H1 (cell line): ENCODE measurements around the gene CAMK2A. TPM values are rescaled to one million over a fixed set of nuclear protein-coding genes. Genes with fewer than 3 reads are reported as not detected.

Source experiments
- CTCF ChIA-PET: fragments of 300-600 bp; sonication (Branson Sonifier 250); formaldehyde crosslinking; loops from one replicate; lab custom pipeline; 2021; ENCODE audit not compliant: partially characterized antibody; lab: Charles Lee
- POLR2A ChIA-PET: fragments of 300-600 bp; sonication (Branson Sonifier 250); formaldehyde crosslinking; loops from one replicate; lab custom pipeline; 2021; ENCODE audit warnings: inconsistent platforms; ENCODE audit not compliant: partially characterized antibody; lab: Charles Lee
- DNase-seq, 2 experiments: peaks; one replicate each; pipeline versions ENCODE4 v3.0.0 to v3.0.0-alpha.2; 2010 to 2022; ENCODE audit warnings: low spot score in 2 of 2, low read depth in 1 of 2, mixed read lengths in 1 of 2
- FAIRE-seq: peaks from 2 replicates; lab custom pipeline; 2011; peaks lifted over from hg19 to GRCh38; lab: Jason Lieb, UNC
- H2AFZ ChIP-seq: 2 replicates; pipeline ENCODE4 v1.8.1; 2012; ENCODE audit warnings: low read length, inconsistent platforms
- H2AK5ac ChIP-seq: 2 replicates; pipeline ENCODE4 v1.6.1; 2013; ENCODE audit warnings: low read depth, low read length
- H2BK120ac ChIP-seq: replicated peaks from 2 replicates; pipeline ENCODE3; 2013; ENCODE audit warnings: low read depth, low read length, inconsistent platforms
- H2BK12ac ChIP-seq: 2 replicates; pipeline ENCODE4 v1.6.1; 2013; ENCODE audit warnings: low read depth, low read length
- H2BK15ac ChIP-seq: 2 replicates; pipeline ENCODE4 v1.6.1; 2013; ENCODE audit warnings: low read length
- H2BK20ac ChIP-seq: 2 replicates; pipeline ENCODE4 v1.6.1; 2013; ENCODE audit warnings: low read length
- H2BK5ac ChIP-seq: 2 replicates; pipeline ENCODE4 v1.6.1; 2013; ENCODE audit warnings: low read depth, low read length
- H3K14ac ChIP-seq: 2 replicates; pipeline ENCODE4 v1.6.1; 2013; ENCODE audit warnings: inconsistent platforms; ENCODE audit not compliant: insufficient read length
- H3K18ac ChIP-seq: 2 replicates; pipeline ENCODE4 v1.6.1; 2013; ENCODE audit warnings: low read length; ENCODE audit errors: extremely low read depth
- H3K23ac ChIP-seq: 2 replicates; pipeline ENCODE4 v1.6.1; 2013; ENCODE audit warnings: inconsistent platforms; ENCODE audit not compliant: insufficient read length
- H3K23me2 ChIP-seq: 2 replicates; pipeline ENCODE4 v1.6.1; 2013; ENCODE audit warnings: low read depth, low read length
- H3K27ac ChIP-seq: 2 replicates; pipeline ENCODE4 v1.6.1; 2011; ENCODE audit warnings: low read depth, low read length, inconsistent platforms
- H3K27me3 ChIP-seq, 4 experiments: replicated peaks in 1 of 4; 1 replicate in 1 of 4; 2 replicates in 3 of 4; pipeline versions ENCODE4 v1.6.1 to v1.8.1; 2011 to 2013; ENCODE audit warnings: low read length in 3 of 4, mild to moderate bottlenecking in 3 of 4, inconsistent platforms in 2 of 4, mixed read lengths in 2 of 4, moderate library complexity in 1 of 4; ENCODE audit not compliant: control insufficient read depth in 3 of 4, insufficient read depth in 3 of 4; ENCODE audit errors: extremely low read depth in 1 of 4
- H3K36me3 ChIP-seq, 4 experiments: 2 replicates each; pipeline versions ENCODE4 v1.6.1 to v1.8.1; 2011 to 2013; ENCODE audit warnings: mild to moderate bottlenecking in 4 of 4, low read length in 3 of 4, moderate library complexity in 2 of 4, control low read depth in 1 of 4, inconsistent platforms in 1 of 4; ENCODE audit not compliant: insufficient read depth in 4 of 4, control insufficient read depth in 2 of 4
- H3K4ac ChIP-seq: replicated peaks from 2 replicates; pipeline ENCODE3; 2013; ENCODE audit warnings: low read length, low read depth, mixed read lengths, inconsistent platforms; ENCODE audit not compliant: insufficient read length
- H3K4me1 ChIP-seq, 4 experiments: replicated peaks in 1 of 4; 1 replicate in 1 of 4; 2 replicates in 3 of 4; pipeline versions ENCODE4 v1.6.1 to v1.8.1; 2011 to 2013; ENCODE audit warnings: low read length in 3 of 4, inconsistent platforms in 2 of 4, mixed read lengths in 1 of 4; ENCODE audit not compliant: insufficient read depth in 4 of 4, control insufficient read depth in 3 of 4
- H3K4me2 ChIP-seq, 2 experiments: 2 replicates each; pipeline versions ENCODE4 v1.6.1 to v1.8.1; 2011 to 2013; ENCODE audit warnings: low read depth in 2 of 2, low read length in 2 of 2, control low read depth in 1 of 2, inconsistent platforms in 1 of 2, mild to moderate bottlenecking in 1 of 2; ENCODE audit not compliant: insufficient read depth in 1 of 2
- H3K4me3 ChIP-seq, 4 experiments: fragments of 200-600, 300-600 bp in 1 of 4; sonication (generic), shearing (Covaris generic), sonication (Bioruptor Twin) in 1 of 4; 2 replicates each; pipeline versions ENCODE4 v1.5.1 to v1.8.1; 2011 to 2016; ENCODE audit warnings: low read length in 4 of 4, low read depth in 3 of 4, control low read depth in 2 of 4, inconsistent platforms in 2 of 4, mild to moderate bottlenecking in 2 of 4, mixed read lengths in 1 of 4, moderate library complexity in 1 of 4; ENCODE audit not compliant: insufficient read depth in 2 of 4; ENCODE audit errors: extremely low read depth in 1 of 4
- H3K56ac ChIP-seq: replicated peaks from 2 replicates; pipeline ENCODE3; 2013; ENCODE audit warnings: low read depth, mild to moderate bottlenecking, mixed read lengths, low read length, inconsistent platforms; ENCODE audit not compliant: insufficient read length
- H3K79me1 ChIP-seq: 2 replicates; pipeline ENCODE4 v1.6.1; 2013; ENCODE audit warnings: low read depth, low read length, control low read depth
- H3K79me2 ChIP-seq, 2 experiments: 2 replicates each; pipeline versions ENCODE4 v1.6.1 to v1.8.1; 2012 to 2013; ENCODE audit warnings: low read length in 2 of 2, mild to moderate bottlenecking in 2 of 2, inconsistent platforms in 1 of 2; ENCODE audit not compliant: insufficient read depth in 2 of 2, control insufficient read depth in 1 of 2
- H3K9ac ChIP-seq, 4 experiments: replicated peaks in 1 of 4; 1 replicate in 1 of 4; 2 replicates in 3 of 4; pipeline versions ENCODE4 v1.6.1 to v1.8.1; 2011 to 2013; ENCODE audit warnings: low read depth in 3 of 4, low read length in 3 of 4, control low read depth in 2 of 4, mild to moderate bottlenecking in 2 of 4, moderate library complexity in 2 of 4, inconsistent platforms in 1 of 4; ENCODE audit errors: extremely low read depth in 1 of 4
- H3K9me3 ChIP-seq, 2 experiments: 2 replicates each; pipeline versions ENCODE4 v1.6.1 to v1.8.1; 2012 to 2013; ENCODE audit warnings: mild to moderate bottlenecking in 2 of 2, moderate library complexity in 2 of 2, control low read depth in 1 of 2, inconsistent platforms in 1 of 2, low read depth in 1 of 2, low read length in 1 of 2, mixed read lengths in 1 of 2; ENCODE audit not compliant: insufficient read depth in 2 of 2
- H4K20me1 ChIP-seq, 2 experiments: replicated peaks in 1 of 2; 2 replicates each; pipeline versions ENCODE3 to v1.8.1; 2011 to 2013; ENCODE audit warnings: inconsistent platforms in 2 of 2, low read length in 2 of 2, mild to moderate bottlenecking in 1 of 2; ENCODE audit not compliant: insufficient read depth in 2 of 2, control insufficient read depth in 1 of 2
- H4K5ac ChIP-seq: 2 replicates; pipeline ENCODE4 v1.6.1; 2013; ENCODE audit warnings: low read length, low read depth, mixed read lengths, inconsistent platforms; ENCODE audit not compliant: insufficient read length
- H4K8ac ChIP-seq: 2 replicates; pipeline ENCODE4 v1.8.0; 2013; ENCODE audit warnings: mild to moderate bottlenecking, moderate library complexity, low read length, inconsistent platforms; ENCODE audit not compliant: insufficient read depth; ENCODE audit errors: extremely low read depth
- H4K91ac ChIP-seq: replicated peaks from 2 replicates; pipeline ENCODE3; 2013; ENCODE audit warnings: low read length, mixed read lengths, inconsistent platforms; ENCODE audit not compliant: insufficient read length
- CTBP2 ChIP-seq: IDR thresholded peaks from 2 replicates; pipeline ENCODE4 v1.7.0; 2011; ENCODE audit warnings: borderline replicate concordance, mild to moderate bottlenecking, moderate library complexity, mixed read lengths, low read length; ENCODE audit not compliant: insufficient read depth, insufficient read length
- JUND ChIP-seq: IDR thresholded peaks from 2 replicates; pipeline ENCODE4 v1.6.1; 2011; ENCODE audit warnings: mild to moderate bottlenecking, improper control_type of control experiment, low read length
- PHF8 ChIP-seq: fragments of 200-600 bp; sonication (generic); conservative IDR thresholded peaks from 2 replicates; pipeline ENCODE4 v1.7.1; 2012; ENCODE audit warnings: low read depth, mild to moderate bottlenecking, inconsistent platforms, low read length, moderate library complexity
- SAP30 ChIP-seq: fragments of 300-600 bp; sonication (generic); IDR thresholded peaks from 2 replicates; pipeline ENCODE4 v1.7.1; 2012; ENCODE audit warnings: low read length, moderate library complexity, mild to moderate bottlenecking, inconsistent platforms; ENCODE audit not compliant: insufficient read depth, insufficient replicate concordance
- WGBS, 2 experiments: shearing (Covaris generic) in 1 of 2; methylation state at CpG; one replicate each; pipeline versions ENCODE4 v1.1.6 to v1.1.7; 2013 to 2015; ENCODE audit warnings: low lambda C conversion rate in 2 of 2, mixed read lengths in 2 of 2, inconsistent platforms in 1 of 2, low coverage in 1 of 2, missing lambda C conversion rate in 1 of 2; ENCODE audit not compliant: insufficient replicate concordance in 2 of 2, insufficient coverage in 1 of 2, insufficient read length in 1 of 2; ENCODE audit errors: extremely low coverage in 1 of 2, missing lambda C conversion rate in 1 of 2; 5-methylcytosine and 5-hydroxymethylcytosine counted together
- polyA plus RNA-seq, 7 experiments: library from polyadenylated mRNA; depleted of rRNA in 3 of 7; stranded (reverse) in 5 of 7; unstranded in 2 of 7; fragments of >200 nt in 5 of 7; fragments of 200-250 nt in 2 of 7; gene quantifications; 1 replicate in 5 of 7; 2 replicates in 1 of 7; 4 replicates in 1 of 7; pipeline versions ENCODE4 v1.2.1 to v1.2.3, GENCODE V29; 2011 to 2013; ENCODE audit warnings: missing spikeins in 2 of 7, mixed read lengths in 2 of 7
- total RNA-seq: library from RNA; stranded (reverse); fragmentation: NEBNext Ultra II Directional; extraction: Animal tissue kit (Norgen Biotek cat#: 25700); gene quantifications from 2 replicates; pipeline ENCODE4 v1.2.1, GENCODE V29; 2021

The CAMK2A gene
- total and polyA plus RNA-seq, 2 of the 8 experiments (the other 6 are each of a cell fraction or from before 2014, with no cell fraction given), result 0.20 to 0.28 TPM

- Histone ChIP-seq H3K23ac (no peak overlapping the region), H2AFZ (no peak overlapping the region), H3K56ac (no peak overlapping the region), H3K4me1 (no peaks in the 10 kb centered on the region; a peak in 1 of 7 replicates), H2BK15ac (no peak overlapping the region), H3K27ac (no peak overlapping the region), H3K27me3 (peaks cover 0 to 8% (median 4%) of the 10 kb centered on the region in 4 experiments; a peak in 4 of 7 replicates), H3K18ac (no peak overlapping the region), H3K79me2 (no peaks in the 10 kb centered on the region), H3K14ac (no peak overlapping the region), H4K8ac (peak overlapping the region; percentile 1; the same call in 1 of the 2 replicates), H2BK120ac (no peak overlapping the region), H3K79me1 (no peaks in the 10 kb centered on the region; the same call in 1 of the 2 replicates), H2AK5ac (no peak overlapping the region), H2BK20ac (no peak overlapping the region), H3K4me2 (no peak overlapping the region), H4K5ac (no peak overlapping the region), H3K36me3 (no peaks in the 10 kb centered on the region), H4K20me1 (no peaks in the 10 kb centered on the region), H3K4me3 (no peak overlapping the region), H3K9ac (no peak overlapping the region), H3K9me3 (no peaks in the 10 kb centered on the region), H3K23me2 (no peaks in the 10 kb centered on the region), H4K91ac (no peak overlapping the region), H3K4ac (no peak overlapping the region), H2BK12ac (no peak overlapping the region), H2BK5ac (no peak overlapping the region)
- no peak for DNase-seq
- FAIRE-seq, result no peak
- ChIA-PET POLR2A (interaction anchor here (1.3 kb wide), 1 partner anchor 29 kb away, joined by 4 read pairs; no protein-coding TSS in a partner anchor), CTCF (interaction anchor here (1.6 to 17.8 kb wide), 6 partner anchors 9 to 52 kb away, joined by 6 to 406 read pairs (median 158); partner anchors contain the start of genes CDX1 and SLC6A7)
- TF ChIP-seq PHF8, result no peak
- no peak for TF ChIP-seq CTBP2
- TF ChIP-seq JUND, result no peak
- TF ChIP-seq SAP30, result no peak
- 68% methylated on average over 2 of the region's 4 CpGs; no CpG with 5 or more reads in 1 of the 2 experiments for WGBS, 2 experiments
Observed at GRCh38 chr5:150178262-150178661, 111.3 kb downstream of the CAMK2A start.
